ENCODE measurements around the gene HPX.

- no peak for TF ChIP-seq TAF1 (IDR thresholded peaks at IDR 0.05; ENCODE audit: low read depth, low read length)
- no peak for TF ChIP-seq POLR2AphosphoS5 (IDR thresholded peaks at IDR 0.05; ENCODE audit: low read depth, low read length)
- no peak for TF ChIP-seq PAX5 (IDR thresholded peaks at IDR 0.05; ENCODE audit: insufficient read depth, low read length, severe bottlenecking)
- no peak for TF ChIP-seq POLR2A (IDR thresholded peaks at IDR 0.05; ENCODE audit: low read depth, low read length)
- no peak for TF ChIP-seq POU2F2 (IDR thresholded peaks at IDR 0.05; ENCODE audit: low read depth, low read length)
These were observed 41.1 kb upstream of the HPX start for GRCh38 chr11:6481924-6482275.
